GM23338 (cell line): ENCODE measurements around the gene DOCK4. TPM values are rescaled to one million over a fixed set of nuclear protein-coding genes. Genes with fewer than 3 reads are reported as not detected.

Source experiments
- ATAC-seq: fragments of 200-7000 bp; cut with Tn5 transposase; 3 replicates; pipeline ENCODE4 v1.9.1; 2020
- DNase-seq: peaks from one replicate; pipeline ENCODE4 v3.0.0-alpha.2; 2015; ENCODE audit warnings: low spot score
- H2AFZ ChIP-seq: fragments of 200-600 bp; sonication (generic); 2 replicates; pipeline ENCODE4 v1.8.0; 2016; ENCODE audit warnings: antibody characterized with exemption, mild to moderate bottlenecking, moderate library complexity
- H3F3A ChIP-seq: fragments of 200-600 bp; sonication (generic); replicated peaks from 2 replicates; pipeline ENCODE4 v1.8.0; 2017; ENCODE audit warnings: antibody characterized with exemption, mixed run types, low read depth
- H3K27ac ChIP-seq: fragments of 200-600 bp; sonication (generic); 2 replicates; pipeline ENCODE4 v1.6.1; 2016; ENCODE audit warnings: low read depth
- H3K27me3 ChIP-seq: fragments of 200-600 bp; sonication (generic); 2 replicates; pipeline ENCODE4 v1.8.0; 2016; ENCODE audit warnings: mild to moderate bottlenecking, mixed run types, moderate library complexity; ENCODE audit not compliant: insufficient read depth
- H3K36me3 ChIP-seq: fragments of 200-600 bp; sonication (generic); 2 replicates; pipeline ENCODE4 v1.8.0; 2016; ENCODE audit warnings: mild to moderate bottlenecking; ENCODE audit not compliant: insufficient read depth
- H3K4me1 ChIP-seq: fragments of 200-600 bp; sonication (generic); 2 replicates; pipeline ENCODE4 v1.8.0; 2016; ENCODE audit warnings: mild to moderate bottlenecking, moderate library complexity; ENCODE audit not compliant: insufficient read depth
- H3K4me2 ChIP-seq: fragments of 200-600 bp; sonication (generic); 2 replicates; pipeline ENCODE4 v1.7.1; 2017; ENCODE audit warnings: mixed run types
- H3K4me3 ChIP-seq: fragments of 200-600 bp; sonication (generic); 2 replicates; pipeline ENCODE4 v1.6.1; 2016; ENCODE audit warnings: mixed run types
- H3K79me2 ChIP-seq: fragments of 200-600 bp; sonication (generic); replicated peaks from 2 replicates; pipeline ENCODE4 v1.8.0; 2017; ENCODE audit warnings: mild to moderate bottlenecking; ENCODE audit not compliant: insufficient read depth
- H3K9me2 ChIP-seq: fragments of 200-600 bp; sonication (generic); 2 replicates; pipeline ENCODE4 v1.8.0; 2017; ENCODE audit not compliant: insufficient read depth
- H4K20me1 ChIP-seq: fragments of 200-600 bp; sonication (generic); replicated peaks from 2 replicates; pipeline ENCODE4 v1.8.0; 2017; ENCODE audit warnings: mild to moderate bottlenecking; ENCODE audit not compliant: insufficient read depth
- H3K27ac Mint-ChIP-seq: 2 replicates; pipeline ENCODE4 v1.8.0; 2020; ENCODE audit warnings: inconsistent platforms, mild to moderate bottlenecking, moderate library complexity, mixed read lengths
- H3K27me3 Mint-ChIP-seq: 3 replicates; pipeline ENCODE4 v1.8.0; 2022; ENCODE audit warnings: low read depth, mild to moderate bottlenecking, moderate library complexity, mixed read lengths, inconsistent platforms; ENCODE audit not compliant: insufficient read depth, poor library complexity
- H3K36me3 Mint-ChIP-seq: 3 replicates; pipeline ENCODE4 v1.8.0; 2021; ENCODE audit warnings: low read depth, mild to moderate bottlenecking, inconsistent platforms, moderate library complexity, mixed read lengths
- H3K4me1 Mint-ChIP-seq: 3 replicates; pipeline ENCODE4 v1.8.0; 2020; ENCODE audit warnings: mild to moderate bottlenecking, inconsistent platforms, mixed read lengths
- H3K4me3 Mint-ChIP-seq: 3 replicates; pipeline ENCODE4 v1.8.0; 2021; ENCODE audit warnings: moderate library complexity, mild to moderate bottlenecking, inconsistent platforms, mixed read lengths
- H3K9me3 Mint-ChIP-seq: 3 replicates; pipeline ENCODE4 v1.8.0; 2020; ENCODE audit warnings: moderate library complexity, mild to moderate bottlenecking, inconsistent platforms, mixed read lengths
- CREB1 ChIP-seq: fragments of 250-450 bp; sonication (Bioruptor Pico); IDR thresholded peaks from 2 replicates; pipeline ENCODE4 v1.5.0; 2020; ENCODE audit warnings: low read depth, mild to moderate bottlenecking, moderate library complexity
- ETS1 ChIP-seq: IDR thresholded peaks from 2 replicates; pipeline ENCODE4 v1.6.1; 2016; ENCODE audit warnings: antibody characterized with exemption
- EZH2 ChIP-seq: fragments of 200-600 bp; sonication (generic); IDR thresholded peaks from one replicate; pipeline ENCODE4 v1.8.0; 2017; ENCODE audit warnings: antibody characterized with exemption, mild to moderate bottlenecking, low read depth; ENCODE audit not compliant: unreplicated experiment
- EZH2phosphoT487 ChIP-seq: fragments of 200-600 bp; sonication (generic); IDR thresholded peaks from one replicate; pipeline ENCODE4 v1.8.1; 2018; ENCODE audit warnings: antibody characterized with exemption; ENCODE audit not compliant: unreplicated experiment
- JUNB ChIP-seq: IDR thresholded peaks from one replicate; pipeline ENCODE4 v1.6.1; 2016; ENCODE audit warnings: antibody characterized with exemption; ENCODE audit not compliant: unreplicated experiment
- NANOG ChIP-seq: IDR thresholded peaks from 2 replicates; pipeline ENCODE4 v1.6.1; 2016; ENCODE audit warnings: antibody characterized with exemption, borderline replicate concordance
- POLR2AphosphoS5 ChIP-seq: IDR thresholded peaks from 2 replicates; pipeline ENCODE4 v1.6.1; 2016; ENCODE audit warnings: antibody characterized with exemption, low read depth
- REST ChIP-seq: IDR thresholded peaks from one replicate; pipeline ENCODE4 v1.6.1; 2018; ENCODE audit warnings: antibody characterized with exemption; ENCODE audit not compliant: unreplicated experiment
- STAT1 ChIP-seq: IDR thresholded peaks from one replicate; pipeline ENCODE4 v1.6.1; 2016; ENCODE audit warnings: antibody characterized with exemption; ENCODE audit not compliant: unreplicated experiment
- ZNF114 ChIP-seq: fragments of 250-450 bp; sonication (Bioruptor Pico); IDR thresholded peaks from 2 replicates; pipeline ENCODE4 v1.5.0; 2020; ENCODE audit warnings: mild to moderate bottlenecking, moderate library complexity
- ZNF331 ChIP-seq: fragments of 250-450 bp; sonication (Bioruptor Pico); IDR thresholded peaks from 2 replicates; pipeline ENCODE4 v1.5.0; 2020; ENCODE audit warnings: low read depth, mild to moderate bottlenecking, moderate library complexity
- polyA plus RNA-seq: library from polyadenylated mRNA; unstranded; fragments of >200 nt; fragmentation: Nextera tagmentation; extraction: Ambion mirVana; gene quantifications from 2 replicates; pipeline ENCODE4 v1.2.1, GENCODE V29; 2016
- total RNA-seq: library from RNA; depleted of rRNA; stranded (reverse); fragments of >200 nt; shearing (Covaris generic); gene quantifications from 2 replicates; pipeline ENCODE4 v1.2.3, GENCODE V29; 2014
- TF ChIP-seq, protein P1 (sequence below): fragments of 250-450 bp; sonication (Bioruptor Pico); IDR thresholded peaks from 2 replicates; pipeline ENCODE4 v1.5.0; 2020; ENCODE audit warnings: mild to moderate bottlenecking, moderate library complexity
- TF ChIP-seq, protein P2 (sequence below), 2 experiments: fragments of 200-600 bp in 1 of 2; sonication (generic) in 1 of 2; conservative IDR thresholded peaks; 2 replicates each; pipeline versions ENCODE4 v1.5.1 to v1.6.1; 2016 to 2017; ENCODE audit warnings: antibody characterized with exemption in 2 of 2, low read depth in 2 of 2, mild to moderate bottlenecking in 2 of 2, moderate library complexity in 1 of 2

The DOCK4 gene
- total and polyA plus RNA-seq, 2 experiments from 2014 or later: 6.3 to 33.8 TPM

- H3K9me2 ChIP-seq: no peaks in the 10 kb centered on the region
- Mint-ChIP-seq H3K4me3 (no peak overlapping the region), H3K27ac (no peak overlapping the region), H3K4me1 (peaks cover 3% of the 10 kb centered on the region), H3K36me3 (peaks cover 10% of the 10 kb centered on the region), H3K27me3 (no peaks in the 10 kb centered on the region), H3K9me3 (peaks cover 10% of the 10 kb centered on the region; the same call in 2 of the 3 replicates)
- H2AFZ ChIP-seq: no peak overlapping the region
- no peak overlapping the region for H3K4me3 ChIP-seq
- H3K36me3 ChIP-seq: no peaks in the 10 kb centered on the region
- no peak for DNase-seq
- H3F3A ChIP-seq: no peaks in the 10 kb centered on the region
- ATAC-seq: no peak
- H3K27me3 ChIP-seq: no peaks in the 10 kb centered on the region
- H3K4me1 ChIP-seq: no peaks in the 10 kb centered on the region
- H4K20me1 ChIP-seq: 0 out of 2 replicates have a peak, but pooled peaks cover 2% of the 10 kb centered on the region
- H3K79me2 ChIP-seq: no peaks in the 10 kb centered on the region
- TF ChIP-seq ETS1: no peak
- TF ChIP-seq, protein P1, sequence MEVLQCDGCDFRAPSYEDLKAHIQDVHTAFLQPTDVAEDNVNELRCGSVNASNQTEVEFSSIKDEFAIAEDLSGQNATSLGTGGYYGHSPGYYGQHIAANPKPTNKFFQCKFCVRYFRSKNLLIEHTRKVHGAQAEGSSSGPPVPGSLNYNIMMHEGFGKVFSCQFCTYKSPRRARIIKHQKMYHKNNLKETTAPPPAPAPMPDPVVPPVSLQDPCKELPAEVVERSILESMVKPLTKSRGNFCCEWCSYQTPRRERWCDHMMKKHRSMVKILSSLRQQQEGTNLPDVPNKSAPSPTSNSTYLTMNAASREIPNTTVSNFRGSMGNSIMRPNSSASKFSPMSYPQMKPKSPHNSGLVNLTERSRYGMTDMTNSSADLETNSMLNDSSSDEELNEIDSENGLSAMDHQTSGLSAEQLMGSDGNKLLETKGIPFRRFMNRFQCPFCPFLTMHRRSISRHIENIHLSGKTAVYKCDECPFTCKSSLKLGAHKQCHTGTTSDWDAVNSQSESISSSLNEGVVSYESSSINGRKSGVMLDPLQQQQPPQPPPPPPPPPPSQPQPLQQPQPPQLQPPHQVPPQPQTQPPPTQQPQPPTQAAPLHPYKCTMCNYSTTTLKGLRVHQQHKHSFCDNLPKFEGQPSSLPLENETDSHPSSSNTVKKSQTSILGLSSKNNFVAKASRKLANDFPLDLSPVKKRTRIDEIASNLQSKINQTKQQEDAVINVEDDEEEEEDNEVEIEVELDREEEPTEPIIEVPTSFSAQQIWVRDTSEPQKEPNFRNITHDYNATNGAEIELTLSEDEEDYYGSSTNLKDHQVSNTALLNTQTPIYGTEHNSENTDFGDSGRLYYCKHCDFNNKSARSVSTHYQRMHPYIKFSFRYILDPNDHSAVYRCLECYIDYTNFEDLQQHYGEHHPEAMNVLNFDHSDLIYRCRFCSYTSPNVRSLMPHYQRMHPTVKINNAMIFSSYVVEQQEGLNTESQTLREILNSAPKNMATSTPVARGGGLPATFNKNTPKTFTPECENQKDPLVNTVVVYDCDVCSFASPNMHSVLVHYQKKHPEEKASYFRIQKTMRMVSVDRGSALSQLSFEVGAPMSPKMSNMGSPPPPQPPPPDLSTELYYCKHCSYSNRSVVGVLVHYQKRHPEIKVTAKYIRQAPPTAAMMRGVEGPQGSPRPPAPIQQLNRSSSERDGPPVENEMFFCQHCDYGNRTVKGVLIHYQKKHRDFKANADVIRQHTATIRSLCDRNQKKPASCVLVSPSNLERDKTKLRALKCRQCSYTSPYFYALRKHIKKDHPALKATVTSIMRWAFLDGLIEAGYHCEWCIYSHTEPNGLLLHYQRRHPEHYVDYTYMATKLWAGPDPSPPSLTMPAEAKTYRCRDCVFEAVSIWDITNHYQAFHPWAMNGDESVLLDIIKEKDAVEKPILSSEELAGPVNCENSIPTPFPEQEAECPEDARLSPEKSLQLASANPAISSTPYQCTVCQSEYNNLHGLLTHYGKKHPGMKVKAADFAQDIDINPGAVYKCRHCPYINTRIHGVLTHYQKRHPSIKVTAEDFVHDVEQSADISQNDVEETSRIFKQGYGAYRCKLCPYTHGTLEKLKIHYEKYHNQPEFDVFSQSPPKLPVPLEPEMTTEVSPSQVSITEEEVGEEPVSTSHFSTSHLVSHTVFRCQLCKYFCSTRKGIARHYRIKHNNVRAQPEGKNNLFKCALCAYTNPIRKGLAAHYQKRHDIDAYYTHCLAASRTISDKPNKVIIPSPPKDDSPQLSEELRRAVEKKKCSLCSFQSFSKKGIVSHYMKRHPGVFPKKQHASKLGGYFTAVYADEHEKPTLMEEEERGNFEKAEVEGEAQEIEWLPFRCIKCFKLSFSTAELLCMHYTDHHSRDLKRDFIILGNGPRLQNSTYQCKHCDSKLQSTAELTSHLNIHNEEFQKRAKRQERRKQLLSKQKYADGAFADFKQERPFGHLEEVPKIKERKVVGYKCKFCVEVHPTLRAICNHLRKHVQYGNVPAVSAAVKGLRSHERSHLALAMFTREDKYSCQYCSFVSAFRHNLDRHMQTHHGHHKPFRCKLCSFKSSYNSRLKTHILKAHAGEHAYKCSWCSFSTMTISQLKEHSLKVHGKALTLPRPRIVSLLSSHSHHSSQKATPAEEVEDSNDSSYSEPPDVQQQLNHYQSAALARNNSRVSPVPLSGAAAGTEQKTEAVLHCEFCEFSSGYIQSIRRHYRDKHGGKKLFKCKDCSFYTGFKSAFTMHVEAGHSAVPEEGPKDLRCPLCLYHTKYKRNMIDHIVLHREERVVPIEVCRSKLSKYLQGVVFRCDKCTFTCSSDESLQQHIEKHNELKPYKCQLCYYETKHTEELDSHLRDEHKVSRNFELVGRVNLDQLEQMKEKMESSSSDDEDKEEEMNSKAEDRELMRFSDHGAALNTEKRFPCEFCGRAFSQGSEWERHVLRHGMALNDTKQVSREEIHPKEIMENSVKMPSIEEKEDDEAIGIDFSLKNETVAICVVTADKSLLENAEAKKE (CRISPR knock-in tag): no peak
- TF ChIP-seq EZH2phosphoT487: no peak
- no peak for TF ChIP-seq ZNF331 (CRISPR knock-in tag)
- TF ChIP-seq ZNF114 (CRISPR knock-in tag): no peak
- TF ChIP-seq, protein P2, sequence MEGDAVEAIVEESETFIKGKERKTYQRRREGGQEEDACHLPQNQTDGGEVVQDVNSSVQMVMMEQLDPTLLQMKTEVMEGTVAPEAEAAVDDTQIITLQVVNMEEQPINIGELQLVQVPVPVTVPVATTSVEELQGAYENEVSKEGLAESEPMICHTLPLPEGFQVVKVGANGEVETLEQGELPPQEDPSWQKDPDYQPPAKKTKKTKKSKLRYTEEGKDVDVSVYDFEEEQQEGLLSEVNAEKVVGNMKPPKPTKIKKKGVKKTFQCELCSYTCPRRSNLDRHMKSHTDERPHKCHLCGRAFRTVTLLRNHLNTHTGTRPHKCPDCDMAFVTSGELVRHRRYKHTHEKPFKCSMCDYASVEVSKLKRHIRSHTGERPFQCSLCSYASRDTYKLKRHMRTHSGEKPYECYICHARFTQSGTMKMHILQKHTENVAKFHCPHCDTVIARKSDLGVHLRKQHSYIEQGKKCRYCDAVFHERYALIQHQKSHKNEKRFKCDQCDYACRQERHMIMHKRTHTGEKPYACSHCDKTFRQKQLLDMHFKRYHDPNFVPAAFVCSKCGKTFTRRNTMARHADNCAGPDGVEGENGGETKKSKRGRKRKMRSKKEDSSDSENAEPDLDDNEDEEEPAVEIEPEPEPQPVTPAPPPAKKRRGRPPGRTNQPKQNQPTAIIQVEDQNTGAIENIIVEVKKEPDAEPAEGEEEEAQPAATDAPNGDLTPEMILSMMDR (conservative IDR thresholded peaks at IDR 0.05; ENCODE audit: low read depth in 2 of 2): no peak
- TF ChIP-seq REST: no peak
- TF ChIP-seq CREB1 (CRISPR knock-in tag): no peak
- TF ChIP-seq EZH2: no peak
- TF ChIP-seq JUNB: no peak
- no peak for TF ChIP-seq POLR2AphosphoS5
- TF ChIP-seq STAT1: no peak
- no peak for TF ChIP-seq NANOG
- no peak overlapping the region for H3K27ac ChIP-seq
- H3K4me2 ChIP-seq: no peak overlapping the region
Measured at GRCh38 chr7:111832174-111832573, 374.0 kb downstream of the DOCK4 start.
